Gastrocnemius medialis (tissue), 4 donors: Measurements from ENCODE around the gene PLA2G2F. TPM values are rescaled to one million over a fixed set of nuclear protein-coding genes. Genes with fewer than 3 reads are reported as not detected.

ENCODE experiments used
- ATAC-seq, 2 donors: fragments of 150-250 bp; one replicate each; pipeline ENCODE4 v1.9.1; 2016
- DNase-seq, 2 donors: peaks; one replicate each; pipeline ENCODE4 v3.0.0-alpha.2; 2019
- H3K27ac ChIP-seq, 4 donors: fragments of 200-600 bp; sonication (generic); 1 replicate in 1 of 4; 2 replicates in 3 of 4; pipeline ENCODE4 v1.5.1; 2016 to 2018; ENCODE audit warnings: mild to moderate bottlenecking in 2 of 4, moderate library complexity in 1 of 4
- H3K27me3 ChIP-seq, 3 donors: fragments of 200-600 bp; sonication (generic) in 2 of 3; 1 replicate in 1 of 3; 2 replicates in 2 of 3; pipeline versions ENCODE4 v1.5.1 to v1.6.0; 2016 to 2019; ENCODE audit warnings: mild to moderate bottlenecking in 1 of 3, moderate library complexity in 1 of 3
- H3K36me3 ChIP-seq, 2 donors: fragments of 200-600 bp; sonication (generic) in 1 of 2; one replicate each; pipeline ENCODE4 v1.5.1; 2017 to 2018
- H3K4me1 ChIP-seq, 2 donors: fragments of 200-600 bp; sonication (generic) in 1 of 2; one replicate each; pipeline ENCODE4 v1.5.1; 2016 to 2017; ENCODE audit warnings: mild to moderate bottlenecking in 2 of 2
- H3K4me3 ChIP-seq, 4 donors: fragments of 200-600 bp; sonication (generic) in 3 of 4; 1 replicate in 1 of 4; 2 replicates in 3 of 4; pipeline ENCODE4 v1.5.1; 2016 to 2019; ENCODE audit warnings: mild to moderate bottlenecking in 2 of 4
- H3K9me3 ChIP-seq, 3 donors: fragments of 200-600 bp; sonication (generic) in 2 of 3; 1 replicate in 1 of 3; 2 replicates in 2 of 3; pipeline ENCODE4 v1.5.1; 2016 to 2019
- CTCF ChIP-seq, 5 experiments: fragments of 450-650 bp in 3 of 5; fragments of 200-600 bp in 2 of 5; sonication (generic) in 2 of 5; IDR thresholded peaks in 4 of 5; conservative IDR thresholded peaks in 1 of 5; 1 replicate in 4 of 5; 2 replicates in 1 of 5; pipeline ENCODE4 v1.5.1; 2016 to 2019; ENCODE audit warnings: antibody characterized with exemption in 5 of 5, mild to moderate bottlenecking in 3 of 5, moderate library complexity in 3 of 5
- POLR2A ChIP-seq, 2 donors: fragments of 450-650 bp; IDR thresholded peaks; one replicate each; pipeline ENCODE4 v1.6.1; 2017; ENCODE audit warnings: antibody characterized with exemption in 2 of 2, mild to moderate bottlenecking in 2 of 2, moderate library complexity in 2 of 2
- in situ Hi-C, 4 donors: fragments of 200-750 bp; cut with MboI; loops; one replicate each; pipeline versions ENCODE4 v1.15.0 to v1.8.0; 2017; ENCODE audit warnings: low sequenced_read_pairs in 4 of 4
- intact Hi-C: fragments of 100-400 bp; cut with DNase I; formaldehyde crosslinking; loops from one replicate; pipeline ENCODE4 v1.15.1; 2023; ENCODE audit warnings: low total_unique reads
- total RNA-seq, 4 donors: library from RNA; depleted of rRNA; stranded (reverse); fragments of >200 nt; gene quantifications; one replicate each; pipeline versions ENCODE4 v1.1.0 to v1.2.3, GENCODE V29; 2016

PLA2G2F gene
- total RNA-seq, 4 donors from 2014 or later = not detected

- intact Hi-C loops = no loop called here
- no peaks in the 10 kb centered on the region for H3K27me3 ChIP-seq
- no peak for TF ChIP-seq CTCF (IDR thresholded peaks at IDR 0.05 in 4 of 5, conservative IDR thresholded peaks at IDR 0.05 in 1 of 5)
- TF ChIP-seq POLR2A (IDR thresholded peaks at IDR 0.05) = no peak
- no peak overlapping the region for H3K4me3 ChIP-seq
- DNase-seq (no peak), ATAC-seq (no peak)
- in situ Hi-C loops = loop anchor here in 2 of 4 donors (10.0 kb wide), 1 partner anchor 236 kb away; no protein-coding TSS in a partner anchor
- peaks cover 3 to 4% of the 10 kb centered on the region in 2 donors for H3K4me1 ChIP-seq
- no peaks in the 10 kb centered on the region for H3K36me3 ChIP-seq
- no peak overlapping the region for H3K27ac ChIP-seq
- no peaks in the 10 kb centered on the region for H3K9me3 ChIP-seq
These were observed 11.8 kb downstream of the PLA2G2F start for GRCh38 chr1:20150969-20151368.

GRCh38 chr1:20151906-20152598 lies 12.9 kb downstream of the PLA2G2F start:
- intact Hi-C loops = loop anchor here (1.0 to 2.0 kb wide), 5 partner anchors 27 to 234 kb away; no protein-coding TSS in a partner anchor
- no peak for TF ChIP-seq POLR2A (IDR thresholded peaks at IDR 0.05)
- peak; percentile 86 to 95 (median 92) for TF ChIP-seq CTCF (IDR thresholded peaks at IDR 0.05 in 4 of 5, conservative IDR thresholded peaks at IDR 0.05 in 1 of 5)
- ATAC-seq (peak; percentile 81 to 82), DNase-seq (peak; percentile 52 to 58)
- no peaks in the 10 kb centered on the region for H3K9me3 ChIP-seq
- in situ Hi-C loops = loop anchor here in 2 of 4 donors (10.0 kb wide), 1 partner anchor 237 kb away; no protein-coding TSS in a partner anchor
- H3K4me1 ChIP-seq = peaks cover 3 to 4% of the 10 kb centered on the region in 2 donors
- peak overlapping the region in 1 of 4 donors; percentile 52 for H3K27ac ChIP-seq
- no peaks in the 10 kb centered on the region for H3K36me3 ChIP-seq
- H3K4me3 ChIP-seq = peak overlapping the region in 3 of 4 donors; percentile 32 to 50 (median 41)
- H3K27me3 ChIP-seq = no peaks in the 10 kb centered on the region

- intact Hi-C loops (loop anchor here (1.0 to 2.0 kb wide), 5 partner anchors 28 to 234 kb away; no protein-coding TSS in a partner anchor), in situ Hi-C loops (loop anchor here in 2 of 4 donors (10.0 kb wide), 1 partner anchor 238 kb away; no protein-coding TSS in a partner anchor)
- Histone ChIP-seq H3K4me1 (peaks cover 3 to 4% of the 10 kb centered on the region in 2 donors), H3K27ac (peak overlapping the region; percentile 2 to 52 (median 36)), H3K27me3 (no peaks in the 10 kb centered on the region), H3K36me3 (no peaks in the 10 kb centered on the region), H3K9me3 (no peaks in the 10 kb centered on the region), H3K4me3 (peak overlapping the region in 1 of 4 donors; percentile 50)
- DNase-seq (no peak), ATAC-seq (peak in 1 of 2 donors; percentile 12)
- TF ChIP-seq CTCF (IDR thresholded peaks at IDR 0.05 in 4 of 5, conservative IDR thresholded peaks at IDR 0.05 in 1 of 5) = peak in 2 of 5 experiments; percentile 1 to 2
- TF ChIP-seq POLR2A (IDR thresholded peaks at IDR 0.05) = no peak
These were observed 13.4 kb downstream of the PLA2G2F start for GRCh38 chr1:20152599-20152930.

GRCh38 chr1:20153000-20153418 lies 13.9 kb downstream of the PLA2G2F start:
- DNase-seq (peak; percentile 32), ATAC-seq (peak; percentile 61 to 62)
- peak overlapping the region in 3 of 4 donors; percentile 2 to 52 (median 39) for H3K27ac ChIP-seq
- no peak overlapping the region for H3K4me3 ChIP-seq
- no peaks in the 10 kb centered on the region for H3K27me3 ChIP-seq
- intact Hi-C loops = loop anchor here (1.0 to 2.0 kb wide), 5 partner anchors 28 to 235 kb away; no protein-coding TSS in a partner anchor
- peaks cover 3 to 4% of the 10 kb centered on the region in 2 donors for H3K4me1 ChIP-seq
- no peak for TF ChIP-seq POLR2A (IDR thresholded peaks at IDR 0.05)
- TF ChIP-seq CTCF (IDR thresholded peaks at IDR 0.05 in 4 of 5, conservative IDR thresholded peaks at IDR 0.05 in 1 of 5) = no peak
- no peaks in the 10 kb centered on the region for H3K36me3 ChIP-seq
- in situ Hi-C loops = loop anchor here in 2 of 4 donors (10.0 kb wide), 1 partner anchor 238 kb away; no protein-coding TSS in a partner anchor
- no peaks in the 10 kb centered on the region for H3K9me3 ChIP-seq
